Fibroblast of mammary gland (primary cell): ENCODE data around the gene PEAK3.

Experiments used
- DNase-seq: peaks from one replicate; pipeline ENCODE4 v3.0.0-alpha.2; 2010; ENCODE audit warnings: low read depth
- H3K4me3 ChIP-seq: 2 replicates; pipeline ENCODE4 v1.5.1; 2011; ENCODE audit warnings: low read depth, mild to moderate bottlenecking, low read length, moderate library complexity; ENCODE audit not compliant: control insufficient read depth
- TF ChIP-seq, protein P1 (sequence below): conservative IDR thresholded peaks from 2 replicates; pipeline ENCODE4 v1.5.1; 2011; ENCODE audit warnings: low read depth, low read length, inconsistent platforms; ENCODE audit not compliant: control insufficient read depth, insufficient read depth

PEAK3 gene

GRCh38 chr19:2229103-2230032, 52.6 kb downstream of the PEAK3 start:
- H3K4me3 ChIP-seq, result no peak overlapping the region
- DNase-seq, result no peak
- TF ChIP-seq, protein P1, sequence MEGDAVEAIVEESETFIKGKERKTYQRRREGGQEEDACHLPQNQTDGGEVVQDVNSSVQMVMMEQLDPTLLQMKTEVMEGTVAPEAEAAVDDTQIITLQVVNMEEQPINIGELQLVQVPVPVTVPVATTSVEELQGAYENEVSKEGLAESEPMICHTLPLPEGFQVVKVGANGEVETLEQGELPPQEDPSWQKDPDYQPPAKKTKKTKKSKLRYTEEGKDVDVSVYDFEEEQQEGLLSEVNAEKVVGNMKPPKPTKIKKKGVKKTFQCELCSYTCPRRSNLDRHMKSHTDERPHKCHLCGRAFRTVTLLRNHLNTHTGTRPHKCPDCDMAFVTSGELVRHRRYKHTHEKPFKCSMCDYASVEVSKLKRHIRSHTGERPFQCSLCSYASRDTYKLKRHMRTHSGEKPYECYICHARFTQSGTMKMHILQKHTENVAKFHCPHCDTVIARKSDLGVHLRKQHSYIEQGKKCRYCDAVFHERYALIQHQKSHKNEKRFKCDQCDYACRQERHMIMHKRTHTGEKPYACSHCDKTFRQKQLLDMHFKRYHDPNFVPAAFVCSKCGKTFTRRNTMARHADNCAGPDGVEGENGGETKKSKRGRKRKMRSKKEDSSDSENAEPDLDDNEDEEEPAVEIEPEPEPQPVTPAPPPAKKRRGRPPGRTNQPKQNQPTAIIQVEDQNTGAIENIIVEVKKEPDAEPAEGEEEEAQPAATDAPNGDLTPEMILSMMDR, result no peak

GRCh38 chr19:2228157-2229030, 53.6 kb downstream of the PEAK3 start:
- TF ChIP-seq, protein P1, result no peak
- no peak overlapping the region for H3K4me3 ChIP-seq
- DNase-seq, result no peak

- H3K4me3 ChIP-seq, result no peak overlapping the region
- TF ChIP-seq, protein P1, result no peak
- DNase-seq, result no peak
These were observed 54.4 kb downstream of the PEAK3 start for GRCh38 chr19:2227415-2228156.

- H3K4me3 ChIP-seq, result no peak overlapping the region
- TF ChIP-seq, protein P1, result no peak
- no peak for DNase-seq
These were observed 55.1 kb downstream of the PEAK3 start for GRCh38 chr19:2226840-2227360.

GRCh38 chr19:2226051-2226839, 55.7 kb downstream of the PEAK3 start:
- no peak overlapping the region for H3K4me3 ChIP-seq
- DNase-seq, result no peak
- TF ChIP-seq, protein P1, result no peak
